GM21423 (cell line): Measurements from ENCODE around the gene FDX1.

Experiments used
- ATAC-seq: cut with Tn5 transposase; IDR thresholded peaks from one replicate; pipeline ENCODE4 v1.9.1; 2021; ENCODE audit warnings: mild to moderate bottlenecking, moderate library complexity; ENCODE audit not compliant: unreplicated experiment

FDX1 gene

DNA sequence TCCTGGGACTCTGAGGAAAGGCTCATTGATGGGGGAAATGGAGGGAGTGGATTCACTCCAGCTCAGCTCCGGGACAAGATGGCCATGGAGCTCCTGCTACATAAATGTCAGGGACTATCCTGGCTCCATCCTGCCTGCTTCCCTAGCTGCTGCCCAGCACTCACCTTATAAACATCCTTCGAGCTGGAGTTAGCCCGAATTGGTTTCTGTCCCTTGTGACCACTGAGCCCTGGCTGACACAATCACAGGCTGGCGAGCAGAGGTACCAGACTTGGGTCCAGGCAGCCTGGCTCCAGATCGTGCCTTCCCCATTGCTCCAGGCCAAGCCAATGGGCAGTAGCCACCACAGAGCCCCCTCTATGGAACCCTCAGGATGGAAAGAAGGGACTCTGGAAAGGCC lies 77.6 kb downstream of the FDX1 start:
- no peak for ATAC-seq

DNA sequence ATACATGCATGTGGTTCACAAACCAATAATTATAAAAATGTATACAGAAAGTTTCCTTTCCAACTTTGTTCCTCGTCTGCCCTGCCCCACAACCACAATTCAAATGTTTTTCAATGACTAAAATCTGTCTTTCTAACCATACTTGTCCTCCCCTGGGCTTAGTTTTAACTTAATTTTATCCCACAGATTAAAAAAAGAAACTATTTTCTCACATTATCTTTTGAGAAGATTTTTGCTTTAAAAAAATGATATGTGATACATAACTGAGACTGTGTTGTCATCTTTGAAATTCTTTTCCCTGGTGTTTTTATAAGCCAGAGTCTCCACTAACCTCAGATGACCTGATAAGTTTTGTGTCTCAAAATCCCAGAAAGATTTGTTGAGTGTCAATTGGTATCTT lies 79.0 kb downstream of the FDX1 start:
- ATAC-seq, result no peak

DNA sequence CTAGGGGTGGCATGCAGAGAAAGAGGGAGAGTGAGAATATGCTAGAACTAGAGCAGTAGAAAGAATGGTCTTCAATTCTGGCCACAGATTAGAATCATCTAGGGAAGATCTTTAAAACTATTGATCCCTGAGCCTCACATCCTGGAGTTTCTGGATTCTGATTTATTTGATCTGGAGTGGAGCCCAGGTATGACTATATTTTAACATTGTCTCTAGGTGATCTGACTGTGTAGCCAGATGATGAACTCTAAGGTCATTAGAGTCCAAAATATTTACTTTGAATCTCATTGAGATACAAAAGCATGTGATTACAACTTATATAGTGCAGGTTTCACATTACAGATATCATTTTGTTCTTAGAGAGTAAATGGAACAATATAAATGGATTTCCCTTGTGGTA lies 79.7 kb downstream of the FDX1 start:
- ATAC-seq, result no peak

DNA sequence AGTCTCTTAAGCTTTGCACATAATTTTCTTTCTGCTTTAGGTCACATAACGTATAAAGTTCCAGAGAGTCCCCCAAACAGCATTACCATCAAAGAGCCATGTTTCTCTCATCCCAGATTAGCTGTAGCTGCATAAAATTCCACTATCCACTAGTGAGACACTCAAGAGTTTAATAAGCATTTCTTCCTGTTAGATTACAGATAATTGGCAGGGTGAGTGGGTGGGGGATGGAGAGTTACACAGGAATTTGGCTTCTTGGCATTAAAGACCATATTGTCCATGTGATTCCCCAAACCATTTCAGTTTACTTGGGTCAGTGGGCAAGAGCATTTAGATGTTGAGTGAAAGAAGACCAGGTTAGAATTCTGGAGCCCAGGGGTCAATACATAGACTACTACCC lies 82.3 kb downstream of the FDX1 start:
- ATAC-seq, result no peak

DNA sequence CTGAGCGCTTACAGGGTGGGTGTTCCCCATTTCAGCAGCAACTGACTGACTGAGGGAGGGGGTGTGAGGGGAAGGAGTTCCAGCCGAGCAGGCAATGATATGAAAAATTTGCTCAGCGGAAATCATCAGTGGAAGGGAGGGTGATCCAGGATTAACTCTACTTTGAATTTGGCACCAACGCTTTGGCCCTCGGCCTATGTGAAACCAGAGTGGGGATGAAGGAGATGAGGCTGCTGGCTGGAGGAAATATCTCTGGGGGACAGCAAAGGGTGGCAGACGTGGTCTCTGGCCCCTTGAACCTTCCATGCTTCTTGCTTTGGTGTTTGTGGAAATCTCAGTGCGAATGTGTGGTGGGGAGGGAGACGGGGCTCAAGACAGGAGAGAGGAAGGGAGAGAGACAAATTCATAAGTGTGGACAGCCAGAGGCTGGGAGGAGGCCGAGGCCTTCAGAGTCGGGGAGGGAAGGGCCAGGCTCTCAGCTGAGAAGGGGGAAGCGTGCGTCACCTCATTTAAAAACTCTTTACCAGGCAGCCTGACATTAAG lies 83.6 kb downstream of the FDX1 start:
- ATAC-seq, result no peak

DNA sequence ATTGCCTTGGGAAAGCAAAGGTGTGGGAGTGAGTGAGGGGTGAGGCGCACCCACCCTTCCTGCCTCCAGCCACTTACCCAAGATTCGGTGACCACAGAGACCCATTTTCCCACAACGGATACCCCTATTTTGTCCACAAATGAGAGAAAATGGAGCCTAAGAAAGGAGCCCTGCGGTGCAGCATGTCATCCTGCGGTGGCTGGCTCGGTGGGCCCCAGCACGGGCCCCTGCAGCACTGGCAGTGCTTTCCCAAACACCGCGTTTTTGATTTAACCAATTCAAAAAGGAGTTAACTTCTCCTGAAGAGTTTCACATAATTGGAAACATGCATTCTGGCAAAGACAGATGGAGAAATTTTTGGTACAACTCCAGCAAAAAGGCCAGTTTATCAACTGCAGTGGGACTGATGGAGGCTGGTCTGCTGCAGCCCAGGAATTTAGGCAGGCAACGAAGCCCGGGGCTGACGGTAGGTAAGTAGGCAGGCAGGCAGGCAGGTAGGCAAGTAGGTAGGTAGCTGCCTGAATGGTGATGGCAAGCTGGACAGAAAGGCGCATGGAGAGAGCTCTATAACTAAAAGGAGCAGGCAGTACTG lies 84.2 kb downstream of the FDX1 start:
- ATAC-seq, result no peak
